ENCODE measurements around the gene TPSAB1. TPM values are rescaled to one million over a fixed set of nuclear protein-coding genes. Genes with fewer than 3 reads are reported as not detected.

TPSAB1 gene
- total and polyA plus RNA-seq, 4 donors: 0.23 to 10.8 (median 1.2) TPM

DNA sequence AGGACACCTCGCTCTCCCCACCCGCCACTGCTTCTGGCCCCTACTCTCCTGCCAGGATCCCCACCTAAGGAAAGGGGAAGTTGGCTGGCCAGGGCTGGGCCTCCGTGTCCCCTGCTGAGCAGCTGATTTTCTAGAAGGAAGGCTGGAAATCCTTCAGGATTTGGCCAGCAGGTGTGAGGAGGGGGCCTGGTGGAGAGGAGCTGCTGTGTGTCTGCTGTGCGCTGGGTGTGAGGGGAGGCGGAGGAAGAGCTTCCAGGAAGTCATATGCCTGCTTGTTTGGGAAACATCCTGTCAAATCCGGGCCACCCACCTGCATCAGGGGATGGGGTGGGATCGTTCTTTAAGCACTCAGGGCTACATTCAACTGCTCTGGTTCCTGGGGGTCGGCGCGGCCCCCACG is 44.0 kb upstream of the TPSAB1 start:
- H3K27ac ChIP-seq (ENCODE audit: low read depth in 1 of 2, low read length in 2 of 2): no peak overlapping the region
- no peaks in the 10 kb centered on the region for H3K9me3 ChIP-seq (ENCODE audit: control insufficient read depth in 4 of 4, low read length in 3 of 4)
- H3K9ac ChIP-seq (ENCODE audit: low read depth in 1 of 2, low read length in 2 of 2): no peak overlapping the region
- TF ChIP-seq JUND (IDR thresholded peaks at IDR 0.05) (no peak), HNF4A (conservative IDR thresholded peaks at IDR 0.05) (no peak), GABPA (IDR thresholded peaks at IDR 0.05 in 1 of 2, conservative IDR thresholded peaks at IDR 0.05 in 1 of 2) (no peak), FOXA1 (IDR thresholded peaks at IDR 0.05) (no peak), HNF4G (IDR thresholded peaks at IDR 0.05) (no peak), RXRA (IDR thresholded peaks at IDR 0.05) (no peak), EGR1 (IDR thresholded peaks at IDR 0.05; ENCODE audit: low read depth in 2 of 2) (no peak), FOXA2 (IDR thresholded peaks at IDR 0.05) (no peak), SP1 (IDR thresholded peaks at IDR 0.05) (no peak), RAD21 (IDR thresholded peaks at IDR 0.05) (no peak), NR2F2 (IDR thresholded peaks at IDR 0.05) (no peak), YY1 (IDR thresholded peaks at IDR 0.05) (no peak), TAF1 (conservative IDR thresholded peaks at IDR 0.05) (no peak)
- TF ChIP-seq, protein P1, sequence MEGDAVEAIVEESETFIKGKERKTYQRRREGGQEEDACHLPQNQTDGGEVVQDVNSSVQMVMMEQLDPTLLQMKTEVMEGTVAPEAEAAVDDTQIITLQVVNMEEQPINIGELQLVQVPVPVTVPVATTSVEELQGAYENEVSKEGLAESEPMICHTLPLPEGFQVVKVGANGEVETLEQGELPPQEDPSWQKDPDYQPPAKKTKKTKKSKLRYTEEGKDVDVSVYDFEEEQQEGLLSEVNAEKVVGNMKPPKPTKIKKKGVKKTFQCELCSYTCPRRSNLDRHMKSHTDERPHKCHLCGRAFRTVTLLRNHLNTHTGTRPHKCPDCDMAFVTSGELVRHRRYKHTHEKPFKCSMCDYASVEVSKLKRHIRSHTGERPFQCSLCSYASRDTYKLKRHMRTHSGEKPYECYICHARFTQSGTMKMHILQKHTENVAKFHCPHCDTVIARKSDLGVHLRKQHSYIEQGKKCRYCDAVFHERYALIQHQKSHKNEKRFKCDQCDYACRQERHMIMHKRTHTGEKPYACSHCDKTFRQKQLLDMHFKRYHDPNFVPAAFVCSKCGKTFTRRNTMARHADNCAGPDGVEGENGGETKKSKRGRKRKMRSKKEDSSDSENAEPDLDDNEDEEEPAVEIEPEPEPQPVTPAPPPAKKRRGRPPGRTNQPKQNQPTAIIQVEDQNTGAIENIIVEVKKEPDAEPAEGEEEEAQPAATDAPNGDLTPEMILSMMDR (IDR thresholded peaks at IDR 0.05; ENCODE audit: low read depth, low read length, missing input control): no peak
- TF ChIP-seq, protein P2, sequence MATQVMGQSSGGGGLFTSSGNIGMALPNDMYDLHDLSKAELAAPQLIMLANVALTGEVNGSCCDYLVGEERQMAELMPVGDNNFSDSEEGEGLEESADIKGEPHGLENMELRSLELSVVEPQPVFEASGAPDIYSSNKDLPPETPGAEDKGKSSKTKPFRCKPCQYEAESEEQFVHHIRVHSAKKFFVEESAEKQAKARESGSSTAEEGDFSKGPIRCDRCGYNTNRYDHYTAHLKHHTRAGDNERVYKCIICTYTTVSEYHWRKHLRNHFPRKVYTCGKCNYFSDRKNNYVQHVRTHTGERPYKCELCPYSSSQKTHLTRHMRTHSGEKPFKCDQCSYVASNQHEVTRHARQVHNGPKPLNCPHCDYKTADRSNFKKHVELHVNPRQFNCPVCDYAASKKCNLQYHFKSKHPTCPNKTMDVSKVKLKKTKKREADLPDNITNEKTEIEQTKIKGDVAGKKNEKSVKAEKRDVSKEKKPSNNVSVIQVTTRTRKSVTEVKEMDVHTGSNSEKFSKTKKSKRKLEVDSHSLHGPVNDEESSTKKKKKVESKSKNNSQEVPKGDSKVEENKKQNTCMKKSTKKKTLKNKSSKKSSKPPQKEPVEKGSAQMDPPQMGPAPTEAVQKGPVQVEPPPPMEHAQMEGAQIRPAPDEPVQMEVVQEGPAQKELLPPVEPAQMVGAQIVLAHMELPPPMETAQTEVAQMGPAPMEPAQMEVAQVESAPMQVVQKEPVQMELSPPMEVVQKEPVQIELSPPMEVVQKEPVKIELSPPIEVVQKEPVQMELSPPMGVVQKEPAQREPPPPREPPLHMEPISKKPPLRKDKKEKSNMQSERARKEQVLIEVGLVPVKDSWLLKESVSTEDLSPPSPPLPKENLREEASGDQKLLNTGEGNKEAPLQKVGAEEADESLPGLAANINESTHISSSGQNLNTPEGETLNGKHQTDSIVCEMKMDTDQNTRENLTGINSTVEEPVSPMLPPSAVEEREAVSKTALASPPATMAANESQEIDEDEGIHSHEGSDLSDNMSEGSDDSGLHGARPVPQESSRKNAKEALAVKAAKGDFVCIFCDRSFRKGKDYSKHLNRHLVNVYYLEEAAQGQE (IDR thresholded peaks at IDR 0.05): no peak
- TF ChIP-seq, protein P3, sequence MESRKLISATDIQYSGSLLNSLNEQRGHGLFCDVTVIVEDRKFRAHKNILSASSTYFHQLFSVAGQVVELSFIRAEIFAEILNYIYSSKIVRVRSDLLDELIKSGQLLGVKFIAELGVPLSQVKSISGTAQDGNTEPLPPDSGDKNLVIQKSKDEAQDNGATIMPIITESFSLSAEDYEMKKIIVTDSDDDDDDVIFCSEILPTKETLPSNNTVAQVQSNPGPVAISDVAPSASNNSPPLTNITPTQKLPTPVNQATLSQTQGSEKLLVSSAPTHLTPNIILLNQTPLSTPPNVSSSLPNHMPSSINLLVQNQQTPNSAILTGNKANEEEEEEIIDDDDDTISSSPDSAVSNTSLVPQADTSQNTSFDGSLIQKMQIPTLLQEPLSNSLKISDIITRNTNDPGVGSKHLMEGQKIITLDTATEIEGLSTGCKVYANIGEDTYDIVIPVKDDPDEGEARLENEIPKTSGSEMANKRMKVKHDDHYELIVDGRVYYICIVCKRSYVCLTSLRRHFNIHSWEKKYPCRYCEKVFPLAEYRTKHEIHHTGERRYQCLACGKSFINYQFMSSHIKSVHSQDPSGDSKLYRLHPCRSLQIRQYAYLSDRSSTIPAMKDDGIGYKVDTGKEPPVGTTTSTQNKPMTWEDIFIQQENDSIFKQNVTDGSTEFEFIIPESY (IDR thresholded peaks at IDR 0.05): no peak
- TF ChIP-seq, protein P4, sequence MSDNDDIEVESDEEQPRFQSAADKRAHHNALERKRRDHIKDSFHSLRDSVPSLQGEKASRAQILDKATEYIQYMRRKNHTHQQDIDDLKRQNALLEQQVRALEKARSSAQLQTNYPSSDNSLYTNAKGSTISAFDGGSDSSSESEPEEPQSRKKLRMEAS (IDR thresholded peaks at IDR 0.05): no peak
- TF ChIP-seq, protein P5, sequence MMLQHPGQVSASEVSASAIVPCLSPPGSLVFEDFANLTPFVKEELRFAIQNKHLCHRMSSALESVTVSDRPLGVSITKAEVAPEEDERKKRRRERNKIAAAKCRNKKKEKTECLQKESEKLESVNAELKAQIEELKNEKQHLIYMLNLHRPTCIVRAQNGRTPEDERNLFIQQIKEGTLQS (IDR thresholded peaks at IDR 0.05): no peak
- peaks cover 0 to 6% (median 2%) of the 10 kb centered on the region in 4 donors for H3K36me3 ChIP-seq (ENCODE audit: control insufficient read depth in 4 of 4, insufficient read depth in 3 of 4, low read depth in 1 of 4, low read length in 3 of 4)
- no peak overlapping the region for H3K4me3 ChIP-seq (ENCODE audit: low read depth in 1 of 3, low read length in 3 of 3)
- WGBS: 80% methylated on average over 11 of the region's 11 CpGs
- H3K4me1 ChIP-seq (ENCODE audit: control insufficient read depth in 4 of 4, insufficient read depth in 4 of 4, low read length in 3 of 4): peaks cover 22 to 51% (median 35%) of the 10 kb centered on the region in 4 donors
- H3K27me3 ChIP-seq (ENCODE audit: control insufficient read depth in 4 of 4, insufficient read depth in 4 of 4, low read length in 3 of 4): no peaks in the 10 kb centered on the region
- DNase-seq (ENCODE audit: low spot score): no peak
